ENCODE measurements around the gene PCDHGB7. TPM values are rescaled to one million over a fixed set of nuclear protein-coding genes. Genes with fewer than 3 reads are reported as not detected.
A peak's percentile ranks its signal among the peaks of the same experiment; 100 is the strongest.

Gene PCDHGB7
- total and polyA plus RNA-seq, 4 donors: 0.74 to 3.1 (median 1.2) TPM

- Histone ChIP-seq H3K4me1 (ENCODE audit: control insufficient read depth in 4 of 4, insufficient read depth in 4 of 4, low read length in 3 of 4) (peaks cover 0 to 2% (median 0%) of the 10 kb centered on the region in 4 donors), H3K27ac (ENCODE audit: low read depth in 1 of 2, low read length in 2 of 2) (no peak overlapping the region), H3K36me3 (ENCODE audit: control insufficient read depth in 4 of 4, insufficient read depth in 3 of 4, low read depth in 1 of 4, low read length in 3 of 4) (no peaks in the 10 kb centered on the region), H3K4me3 (ENCODE audit: low read depth in 1 of 3, low read length in 3 of 3) (peak overlapping the region in 2 of 3 donors; percentile 12 to 63), H3K27me3 (ENCODE audit: control insufficient read depth in 4 of 4, insufficient read depth in 4 of 4, low read length in 3 of 4) (peaks cover 0 to 7% (median 0%) of the 10 kb centered on the region in 4 donors), H3K9me3 (ENCODE audit: control insufficient read depth in 4 of 4, low read length in 3 of 4) (peaks cover 21 to 68% (median 33%) of the 10 kb centered on the region in 4 donors), H3K9ac (ENCODE audit: low read depth in 1 of 2, low read length in 2 of 2) (no peak overlapping the region)
- TF ChIP-seq YY1 (IDR thresholded peaks at IDR 0.05) (no peak), HNF4A (conservative IDR thresholded peaks at IDR 0.05) (no peak), RXRA (IDR thresholded peaks at IDR 0.05) (no peak), ZBTB33 (IDR thresholded peaks at IDR 0.05) (no peak), REST (IDR thresholded peaks at IDR 0.05) (no peak), CTCF (IDR thresholded peaks at IDR 0.05; ENCODE audit: low read depth, low read length, missing input control) (no peak), FOXA2 (IDR thresholded peaks at IDR 0.05) (no peak), ATF3 (IDR thresholded peaks at IDR 0.05) (no peak), HNF4G (IDR thresholded peaks at IDR 0.05) (no peak), EGR1 (IDR thresholded peaks at IDR 0.05; ENCODE audit: low read depth in 2 of 2) (no peak), JUND (IDR thresholded peaks at IDR 0.05) (no peak)
- 33% methylated on average over 21 of the region's 21 CpGs for WGBS
- no peak for DNase-seq (ENCODE audit: low spot score)
Observed at GRCh38 chr5:141383345-141383744, 34.1 kb upstream of the PCDHGB7 start.

GRCh38 chr5:141384471-141385267 lies 32.8 kb upstream of the PCDHGB7 start:
- Histone ChIP-seq H3K27ac (ENCODE audit: low read depth in 1 of 2, low read length in 2 of 2) (no peak overlapping the region), H3K9ac (ENCODE audit: low read depth in 1 of 2, low read length in 2 of 2) (no peak overlapping the region), H3K4me1 (ENCODE audit: control insufficient read depth in 4 of 4, insufficient read depth in 4 of 4, low read length in 3 of 4) (peaks cover 0 to 4% (median 0%) of the 10 kb centered on the region in 4 donors), H3K27me3 (ENCODE audit: control insufficient read depth in 4 of 4, insufficient read depth in 4 of 4, low read length in 3 of 4) (peaks cover 0 to 10% (median 0%) of the 10 kb centered on the region in 4 donors), H3K4me3 (ENCODE audit: low read depth in 1 of 3, low read length in 3 of 3) (peak overlapping the region in 1 of 3 donors; percentile 3), H3K36me3 (ENCODE audit: control insufficient read depth in 4 of 4, insufficient read depth in 3 of 4, low read depth in 1 of 4, low read length in 3 of 4) (no peaks in the 10 kb centered on the region), H3K9me3 (ENCODE audit: control insufficient read depth in 4 of 4, low read length in 3 of 4) (peaks cover 32 to 77% (median 42%) of the 10 kb centered on the region in 4 donors)
- 40% methylated on average over 43 of the region's 43 CpGs for WGBS
- DNase-seq (ENCODE audit: low spot score): no peak
- TF ChIP-seq EGR1 (IDR thresholded peaks at IDR 0.05; ENCODE audit: low read depth in 2 of 2): no peak
- TF ChIP-seq HNF4G (IDR thresholded peaks at IDR 0.05): no peak
- no peak for TF ChIP-seq TAF1 (conservative IDR thresholded peaks at IDR 0.05)
- TF ChIP-seq SP1 (IDR thresholded peaks at IDR 0.05): no peak
- TF ChIP-seq ATF3 (IDR thresholded peaks at IDR 0.05): no peak
- TF ChIP-seq RXRA (IDR thresholded peaks at IDR 0.05): no peak
- TF ChIP-seq ZBTB33 (IDR thresholded peaks at IDR 0.05): no peak
- no peak for TF ChIP-seq FOXA1 (IDR thresholded peaks at IDR 0.05)
- no peak for TF ChIP-seq GABPA (IDR thresholded peaks at IDR 0.05 in 1 of 2, conservative IDR thresholded peaks at IDR 0.05 in 1 of 2)
- TF ChIP-seq YY1 (IDR thresholded peaks at IDR 0.05): no peak
- TF ChIP-seq JUND (IDR thresholded peaks at IDR 0.05): no peak
- TF ChIP-seq REST (IDR thresholded peaks at IDR 0.05): no peak
- TF ChIP-seq FOXA2 (IDR thresholded peaks at IDR 0.05): no peak

Data from liver (tissue), 9 donors.